Cardiac muscle cell (in vitro differentiated cells and primary cell): ENCODE measurements around the gene LYPD6. TPM values are rescaled to one million over a fixed set of nuclear protein-coding genes. Genes with fewer than 3 reads are reported as not detected.

Experiments used
- DNase-seq, 2 donors: peaks; one replicate each; pipeline versions ENCODE4 v3.0.0 to v3.0.0-alpha.2; 2010 to 2017; ENCODE audit warnings: low read depth in 1 of 2, low spot score in 1 of 2
- H3K27ac ChIP-seq: fragments of 200-600 bp; sonication (generic); 2 replicates; pipeline ENCODE4 v1.5.1; 2016
- H3K27me3 ChIP-seq: fragments of 200-600 bp; sonication (generic); 2 replicates; pipeline ENCODE4 v1.6.0; 2016; ENCODE audit warnings: control low read depth
- H3K36me3 ChIP-seq: fragments of 200-600 bp; sonication (generic); 2 replicates; pipeline ENCODE4 v1.5.1; 2016; ENCODE audit warnings: control low read depth
- H3K4me1 ChIP-seq: fragments of 200-600 bp; sonication (generic); 2 replicates; pipeline ENCODE4 v1.8.1; 2017; ENCODE audit warnings: low read depth, mild to moderate bottlenecking, mixed run types
- H3K4me3 ChIP-seq: fragments of 200-600 bp; sonication (generic); 2 replicates; pipeline ENCODE4 v1.5.1; 2016; ENCODE audit warnings: mild to moderate bottlenecking
- H3K9me3 ChIP-seq: fragments of 200-600 bp; sonication (generic); 2 replicates; pipeline ENCODE4 v1.5.1; 2017; ENCODE audit warnings: low read depth, mild to moderate bottlenecking, control low read depth
- polyA plus RNA-seq: library from polyadenylated mRNA; unstranded; fragments of >200 nt; fragmentation: Nextera tagmentation; extraction: Ambion mirVana; gene quantifications from 2 replicates; pipeline ENCODE4 v1.2.1, GENCODE V29; 2016
- total RNA-seq: library from RNA; depleted of rRNA; stranded (reverse); fragments of >200 nt; gene quantifications from 2 replicates; pipeline ENCODE4 v1.2.3, GENCODE V29; 2016
- TF ChIP-seq, protein P1 (sequence below): IDR thresholded peaks from 2 replicates; pipeline ENCODE4 v1.5.1; 2012; ENCODE audit warnings: low read depth, mild to moderate bottlenecking, low read length

The LYPD6 gene
- total and polyA plus RNA-seq, 2 experiments from 2014 or later = 5.8 to 7.6 TPM

DNA sequence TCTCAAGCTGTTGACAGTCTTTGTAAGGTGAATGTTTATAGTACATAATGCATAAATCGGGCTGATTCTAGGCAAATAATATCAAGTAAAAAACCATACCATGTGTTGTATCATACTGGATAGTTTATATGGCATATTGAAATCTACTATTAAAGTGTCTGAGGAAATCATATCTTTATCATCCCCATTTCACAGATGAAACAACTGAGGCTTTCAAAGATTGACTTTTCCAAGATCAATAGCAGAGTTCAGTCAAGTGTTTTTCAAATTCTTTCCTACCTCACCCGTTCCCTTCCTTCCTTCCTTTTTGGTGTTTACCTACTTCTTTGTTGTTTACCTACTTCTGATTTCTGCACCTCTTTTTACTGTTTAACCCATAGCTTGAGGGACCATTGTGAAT, 2.0 kb downstream of the LYPD6 start:
- Histone ChIP-seq H3K27ac (no peak overlapping the region), H3K4me1 (no peaks in the 10 kb centered on the region), H3K4me3 (no peak overlapping the region), H3K27me3 (no peaks in the 10 kb centered on the region), H3K9me3 (no peaks in the 10 kb centered on the region), H3K36me3 (no peaks in the 10 kb centered on the region)
- DNase-seq = no peak
- TF ChIP-seq, protein P1, sequence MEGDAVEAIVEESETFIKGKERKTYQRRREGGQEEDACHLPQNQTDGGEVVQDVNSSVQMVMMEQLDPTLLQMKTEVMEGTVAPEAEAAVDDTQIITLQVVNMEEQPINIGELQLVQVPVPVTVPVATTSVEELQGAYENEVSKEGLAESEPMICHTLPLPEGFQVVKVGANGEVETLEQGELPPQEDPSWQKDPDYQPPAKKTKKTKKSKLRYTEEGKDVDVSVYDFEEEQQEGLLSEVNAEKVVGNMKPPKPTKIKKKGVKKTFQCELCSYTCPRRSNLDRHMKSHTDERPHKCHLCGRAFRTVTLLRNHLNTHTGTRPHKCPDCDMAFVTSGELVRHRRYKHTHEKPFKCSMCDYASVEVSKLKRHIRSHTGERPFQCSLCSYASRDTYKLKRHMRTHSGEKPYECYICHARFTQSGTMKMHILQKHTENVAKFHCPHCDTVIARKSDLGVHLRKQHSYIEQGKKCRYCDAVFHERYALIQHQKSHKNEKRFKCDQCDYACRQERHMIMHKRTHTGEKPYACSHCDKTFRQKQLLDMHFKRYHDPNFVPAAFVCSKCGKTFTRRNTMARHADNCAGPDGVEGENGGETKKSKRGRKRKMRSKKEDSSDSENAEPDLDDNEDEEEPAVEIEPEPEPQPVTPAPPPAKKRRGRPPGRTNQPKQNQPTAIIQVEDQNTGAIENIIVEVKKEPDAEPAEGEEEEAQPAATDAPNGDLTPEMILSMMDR = no peak

DNA sequence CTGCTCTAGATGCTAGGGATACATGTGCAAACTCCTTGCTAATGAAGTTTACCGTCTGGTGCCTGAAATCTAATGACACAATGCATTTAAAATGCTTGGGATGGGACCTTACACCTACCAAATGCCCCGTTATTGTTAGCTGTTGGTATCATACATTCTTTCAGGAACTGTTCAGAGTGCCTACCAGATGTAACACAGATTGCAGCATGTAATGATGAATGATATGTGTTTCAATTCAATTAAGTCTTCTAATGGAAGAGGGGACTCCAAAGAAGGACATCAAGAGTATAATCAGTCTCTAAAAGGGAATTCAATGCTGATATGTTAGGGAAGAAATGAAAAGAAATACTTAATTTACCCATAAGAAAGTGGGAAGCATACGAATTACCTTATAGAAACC, 3.2 kb downstream of the LYPD6 start:
- Histone ChIP-seq H3K4me3 (no peak overlapping the region), H3K36me3 (no peaks in the 10 kb centered on the region), H3K4me1 (no peaks in the 10 kb centered on the region), H3K27ac (no peak overlapping the region), H3K9me3 (no peaks in the 10 kb centered on the region), H3K27me3 (no peaks in the 10 kb centered on the region)
- DNase-seq = no peak
- TF ChIP-seq, protein P1 = no peak

DNA sequence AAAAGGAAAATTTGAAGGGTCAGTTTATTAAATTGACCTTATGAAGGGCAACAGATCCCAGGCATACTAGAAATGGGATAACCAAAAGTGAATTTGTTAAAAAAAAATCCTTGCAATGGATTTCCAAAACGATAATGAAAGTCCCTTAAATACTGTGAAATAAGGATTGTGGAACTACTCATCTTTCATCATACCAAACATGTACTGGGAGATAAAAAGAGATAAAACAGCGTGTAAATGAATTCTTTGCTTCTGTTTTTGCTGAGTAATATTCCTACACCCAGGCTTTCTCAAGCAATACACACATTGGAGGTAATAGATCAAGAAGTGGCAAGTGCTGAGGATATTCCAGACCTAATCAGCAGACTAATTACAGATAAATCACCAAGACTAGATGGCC, 3.8 kb downstream of the LYPD6 start:
- DNase-seq = no peak
- Histone ChIP-seq H3K4me1 (no peaks in the 10 kb centered on the region), H3K4me3 (no peak overlapping the region), H3K9me3 (no peaks in the 10 kb centered on the region), H3K27ac (no peak overlapping the region), H3K36me3 (no peaks in the 10 kb centered on the region), H3K27me3 (no peaks in the 10 kb centered on the region)
- TF ChIP-seq, protein P1 = no peak

DNA sequence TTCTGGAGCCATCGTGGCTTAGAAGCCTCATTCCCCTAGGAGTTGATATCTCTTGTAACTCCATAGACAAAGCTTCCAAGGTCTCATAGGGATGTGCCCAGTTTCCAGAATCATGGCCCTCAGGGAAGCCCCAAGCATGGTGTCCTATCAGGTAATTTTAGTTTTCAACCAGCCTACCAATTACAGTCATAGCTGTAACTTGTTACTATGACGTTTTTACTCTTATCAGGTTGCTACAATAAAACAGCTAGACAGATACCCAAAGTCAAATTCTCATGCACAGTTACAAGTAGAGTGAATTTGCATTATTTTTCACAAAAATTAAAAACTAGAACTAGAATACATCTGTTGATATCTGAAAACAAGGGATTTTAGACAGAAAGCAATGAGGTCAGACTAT, 8.9 kb downstream of the LYPD6 start:
- Histone ChIP-seq H3K4me1 (no peaks in the 10 kb centered on the region), H3K27ac (no peak overlapping the region), H3K4me3 (no peak overlapping the region), H3K36me3 (no peaks in the 10 kb centered on the region), H3K9me3 (no peaks in the 10 kb centered on the region), H3K27me3 (no peaks in the 10 kb centered on the region)
- DNase-seq = no peak
- TF ChIP-seq, protein P1 = no peak

DNA sequence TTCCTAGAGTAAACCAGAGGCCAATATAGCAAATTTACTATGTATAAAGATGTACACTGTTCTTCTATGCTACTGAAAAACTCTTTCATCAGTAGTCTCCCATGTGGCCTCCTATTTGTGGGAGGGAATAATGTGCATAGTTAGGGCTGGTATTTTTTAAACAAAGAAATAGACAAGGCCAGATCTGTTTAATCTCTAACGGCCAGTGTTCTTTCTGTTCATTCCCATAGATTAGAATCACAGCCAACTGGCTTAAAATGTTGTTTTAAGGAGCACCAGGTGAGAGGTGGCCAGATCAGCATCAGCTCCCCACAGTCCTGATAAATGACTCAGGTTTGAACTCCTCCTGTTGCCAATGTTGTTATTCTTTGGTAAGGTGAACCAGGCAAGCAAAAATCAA, 12.1 kb downstream of the LYPD6 start:
- no peaks in the 10 kb centered on the region for H3K4me1 ChIP-seq
- TF ChIP-seq, protein P1 = no peak
- no peak for DNase-seq

DNA sequence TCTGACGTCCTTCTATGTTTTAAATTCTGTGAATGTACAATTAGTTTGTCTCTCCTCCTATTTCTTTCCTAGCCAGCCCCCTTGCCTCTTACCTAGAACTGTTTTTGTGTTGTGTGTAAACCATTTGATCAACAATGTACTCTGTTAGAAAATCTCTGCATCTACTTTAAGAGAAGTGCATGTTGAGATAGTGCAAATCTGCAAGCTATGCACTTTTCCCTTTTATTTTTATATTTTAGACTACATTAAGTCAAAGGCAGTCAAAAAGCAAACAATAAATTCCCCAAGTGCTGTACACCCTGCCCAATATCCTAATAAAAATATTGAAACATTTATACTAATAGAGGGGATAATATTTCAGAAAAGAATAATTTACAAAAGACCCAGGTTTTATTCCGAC, 13.7 kb downstream of the LYPD6 start:
- Histone ChIP-seq H3K9me3 (no peaks in the 10 kb centered on the region), H3K4me3 (no peak overlapping the region), H3K4me1 (peaks cover 3% of the 10 kb centered on the region), H3K36me3 (no peaks in the 10 kb centered on the region), H3K27me3 (no peaks in the 10 kb centered on the region), H3K27ac (no peak overlapping the region)
- TF ChIP-seq, protein P1 = no peak
- no peak for DNase-seq

More for the DNA sequence above, 12.1 kb downstream of the LYPD6 start:
- no peak overlapping the region for H3K27ac ChIP-seq
- H3K4me3 ChIP-seq = no peak overlapping the region
- no peaks in the 10 kb centered on the region for H3K36me3 ChIP-seq
- H3K27me3 ChIP-seq = no peaks in the 10 kb centered on the region
- no peaks in the 10 kb centered on the region for H3K9me3 ChIP-seq
